Left lung (tissue), 10 donors: ENCODE measurements around the gene TM4SF18. TPM values are rescaled to one million over a fixed set of nuclear protein-coding genes. Genes with fewer than 3 reads are reported as not detected.

Source experiments
- ATAC-seq: fragments of 200-7000 bp; cut with Tn5 transposase; one replicate; pipeline ENCODE4 v1.9.1; 2020; ENCODE audit warnings: moderate library complexity
- DNase-seq, 4 donors: peaks; one replicate each; pipeline ENCODE4 v3.0.0-alpha.2; 2013 to 2020
- H3K27ac ChIP-seq, 2 donors: fragments of 200-600 bp; sonication (generic) in 1 of 2; one replicate each; pipeline versions ENCODE4 v1.5.0 to v1.8.0; 2020 to 2021
- H3K27me3 ChIP-seq, 2 donors: fragments of 200-600 bp; sonication (generic) in 1 of 2; one replicate each; pipeline versions ENCODE4 v1.5.0 to v1.8.0; 2020 to 2021
- H3K36me3 ChIP-seq, 2 donors: fragments of 200-600 bp; sonication (generic) in 1 of 2; one replicate each; pipeline versions ENCODE4 v1.5.0 to v1.8.0; 2020 to 2021
- H3K4me1 ChIP-seq, 2 donors: fragments of 200-600 bp; one replicate each; pipeline ENCODE4 v1.8.0; 2021
- H3K4me3 ChIP-seq, 2 donors: fragments of 200-600 bp; sonication (generic) in 1 of 2; one replicate each; pipeline versions ENCODE4 v1.5.0 to v1.8.0; 2020 to 2021; ENCODE audit warnings: mild to moderate bottlenecking in 1 of 2
- H3K9me3 ChIP-seq, 2 donors: fragments of 200-600 bp; sonication (generic) in 1 of 2; one replicate each; pipeline versions ENCODE4 v1.5.0 to v1.8.0; 2020 to 2021
- CTCF ChIP-seq, 2 donors: fragments of 200-600 bp; sonication (generic) in 1 of 2; IDR thresholded peaks; one replicate each; pipeline versions ENCODE4 v1.5.0 to v1.8.0; 2021; ENCODE audit warnings: antibody characterized with exemption in 2 of 2
- intact Hi-C, 2 donors: fragments of 100-400 bp; cut with DNase I; formaldehyde crosslinking; loops; one replicate each; pipeline versions ENCODE4 v1.11.2 to v1.14.2; 2022
- polyA plus RNA-seq, 6 donors: library from polyadenylated mRNA; unstranded; fragments of 120-200 nt; gene quantifications; one replicate each; pipeline ENCODE4 v1.2.1, GENCODE V29; 2013; ENCODE audit not compliant: insufficient read length in 6 of 6
- total RNA-seq, 2 donors: library from RNA; stranded (reverse); fragmentation: NEBNext Ultra II Directional; extraction: Animal tissue kit (Norgen Biotek cat#: 25700); gene quantifications; one replicate each; pipeline ENCODE4 v1.2.1, GENCODE V29; 2021
- donor health status: DM: no; HTN: yes; CAD: no.
- donor health status: DM: no; HTN: no; CAD: no.

TM4SF18 gene
- total and polyA plus RNA-seq, 8 donors = 8.5 to 13.3 (median 9.8) TPM

- H3K27me3 ChIP-seq = no peaks in the 10 kb centered on the region
- H3K9me3 ChIP-seq = no peaks in the 10 kb centered on the region
- ATAC-seq (no peak), DNase-seq (no peak)
- H3K36me3 ChIP-seq = no peaks in the 10 kb centered on the region
- no peak overlapping the region for H3K4me3 ChIP-seq
- no peak for TF ChIP-seq CTCF (IDR thresholded peaks at IDR 0.05)
- intact Hi-C loops = no loop called here
- H3K4me1 ChIP-seq = no peaks in the 10 kb centered on the region
- no peak overlapping the region for H3K27ac ChIP-seq
Measured at GRCh38 chr3:149313542-149313941, 19.9 kb downstream of the TM4SF18 start.

GRCh38 chr3:149310796-149311534, 22.5 kb downstream of the TM4SF18 start:
- no peak overlapping the region for H3K4me3 ChIP-seq
- H3K27me3 ChIP-seq = no peaks in the 10 kb centered on the region

DNA sequence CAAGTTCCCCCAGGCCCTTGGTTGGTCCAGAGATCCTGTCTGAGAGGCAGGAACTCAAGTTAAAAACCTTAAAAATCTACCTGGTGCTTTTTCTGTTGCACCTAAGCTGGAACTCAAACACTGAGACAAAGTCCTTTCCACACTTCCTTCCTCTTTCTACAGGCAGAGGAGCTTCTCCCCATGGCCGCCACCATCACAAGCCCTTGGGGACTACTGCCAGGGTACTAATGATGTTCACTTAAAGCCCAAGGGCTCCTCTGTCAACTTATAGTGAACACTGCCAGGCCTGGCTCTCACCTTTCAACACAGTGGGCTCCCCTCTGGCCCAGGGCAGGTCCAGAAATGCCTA, 26.0 kb downstream of the TM4SF18 start:
- H3K9me3 ChIP-seq = no peaks in the 10 kb centered on the region
- H3K27me3 ChIP-seq = no peaks in the 10 kb centered on the region
- H3K4me3 ChIP-seq = no peak overlapping the region
- DNase-seq = no peak
- no peak for ATAC-seq
- no peak for TF ChIP-seq CTCF (IDR thresholded peaks at IDR 0.05)
- no peaks in the 10 kb centered on the region for H3K36me3 ChIP-seq
- H3K4me1 ChIP-seq = no peaks in the 10 kb centered on the region
- intact Hi-C loops = no loop called here
- H3K27ac ChIP-seq = no peak overlapping the region

More at GRCh38 chr3:149310796-149311534, 22.5 kb downstream of the TM4SF18 start:
- Histone ChIP-seq H3K4me1 (no peaks in the 10 kb centered on the region), H3K9me3 (no peaks in the 10 kb centered on the region), H3K36me3 (no peaks in the 10 kb centered on the region), H3K27ac (no peak overlapping the region)
- DNase-seq = no peak
- intact Hi-C loops = no loop called here
- no peak for TF ChIP-seq CTCF (IDR thresholded peaks at IDR 0.05)
- ATAC-seq = peak; percentile 45

DNA sequence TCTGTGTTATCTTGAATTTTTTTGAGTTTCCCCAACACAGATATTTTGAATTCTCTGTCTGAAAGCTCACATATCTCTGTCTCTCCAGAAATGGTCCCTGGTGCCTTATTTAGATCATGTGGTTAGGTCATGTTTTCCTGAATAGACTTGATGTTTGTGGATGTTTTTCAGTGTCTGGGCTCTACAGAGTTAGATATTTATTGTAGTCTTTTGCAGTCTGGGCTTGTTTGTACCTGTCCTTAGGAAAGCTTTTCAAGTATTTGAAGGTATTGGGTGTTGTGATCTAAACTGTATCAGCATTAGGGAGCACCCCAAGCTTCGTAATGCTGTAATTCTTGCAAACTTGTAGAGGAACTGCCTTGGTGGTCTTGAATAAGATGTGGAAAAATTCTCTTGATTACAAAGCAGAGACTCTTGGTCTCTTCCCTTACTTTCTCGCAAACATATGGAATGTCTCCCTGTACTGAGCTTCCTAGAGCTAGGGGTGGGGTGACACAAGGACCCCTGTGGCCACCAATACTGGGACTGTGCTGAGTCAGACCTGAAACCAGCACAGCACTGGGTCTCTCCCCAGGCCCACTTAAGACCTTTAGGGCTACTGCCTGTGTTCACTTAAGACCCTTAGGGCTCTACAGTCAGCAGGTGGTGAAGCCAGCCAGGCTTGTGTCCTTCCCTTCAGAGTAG, 26.5 kb downstream of the TM4SF18 start:
- Histone ChIP-seq H3K27me3 (no peaks in the 10 kb centered on the region), H3K4me3 (no peak overlapping the region), H3K36me3 (no peaks in the 10 kb centered on the region), H3K4me1 (no peaks in the 10 kb centered on the region), H3K9me3 (no peaks in the 10 kb centered on the region), H3K27ac (no peak overlapping the region)
- no peak for TF ChIP-seq CTCF (IDR thresholded peaks at IDR 0.05)
- DNase-seq = no peak
- no peak for ATAC-seq
- intact Hi-C loops = no loop called here

- Histone ChIP-seq H3K4me3 (no peak overlapping the region), H3K4me1 (peaks cover 2 to 4% of the 10 kb centered on the region in 2 donors), H3K9me3 (no peaks in the 10 kb centered on the region), H3K36me3 (no peaks in the 10 kb centered on the region), H3K27me3 (no peaks in the 10 kb centered on the region), H3K27ac (no peak overlapping the region)
- intact Hi-C loops = no loop called here
- TF ChIP-seq CTCF (IDR thresholded peaks at IDR 0.05) = no peak
- no peak for DNase-seq
- ATAC-seq = no peak
Measured at GRCh38 chr3:149305376-149305775, 28.1 kb downstream of the TM4SF18 start.
